ENCODE results near the gene DOCK7. TPM values are rescaled to one million over a fixed set of nuclear protein-coding genes. Genes with fewer than 3 reads are reported as not detected.

Gene DOCK7
- total RNA-seq, 1 donor from 2014 or later, result 17.8 TPM

- Mint-ChIP-seq H3K27ac (no peak overlapping the region), H3K4me3 (no peak overlapping the region), H3K36me3 (ENCODE audit: low read depth) (peaks cover 14% of the 10 kb centered on the region), H3K4me1 (no peaks in the 10 kb centered on the region), H3K9me3 (peaks cover 16% of the 10 kb centered on the region), H3K27me3 (no peaks in the 10 kb centered on the region)
- intact Hi-C loops (cut with micrococcal nuclease), result no loop called here
- DNase-seq, result no peak
Measured at GRCh38 chr1:62467092-62467491, 221.1 kb downstream of the DOCK7 start.

DNA sequence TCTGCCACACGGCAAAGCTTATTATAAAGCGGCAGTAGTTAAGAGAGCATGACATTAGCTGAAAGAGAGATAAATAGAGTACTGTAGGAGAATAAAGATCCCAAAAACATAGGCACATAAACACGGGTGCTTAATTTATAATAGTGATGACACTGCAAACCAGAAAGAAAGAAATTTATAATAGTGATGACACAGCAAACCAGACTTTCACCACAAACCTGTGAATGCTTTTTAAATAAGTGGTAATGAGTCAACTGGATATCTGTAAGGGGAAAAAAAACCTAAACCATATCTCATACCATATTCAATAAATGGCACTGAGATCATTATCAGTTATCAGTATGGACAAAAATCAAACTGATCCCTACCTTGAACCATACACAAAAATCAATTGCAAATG, 225.8 kb downstream of the DOCK7 start:
- peaks cover 3% of the 10 kb centered on the region for H3K9me3 Mint-ChIP-seq
- peaks cover 8% of the 10 kb centered on the region for H3K36me3 Mint-ChIP-seq (ENCODE audit: low read depth)
- H3K4me1 Mint-ChIP-seq, result no peaks in the 10 kb centered on the region
- no peak overlapping the region for H3K4me3 Mint-ChIP-seq
- H3K27me3 Mint-ChIP-seq, result no peaks in the 10 kb centered on the region
- DNase-seq, result no peak
- intact Hi-C loops (cut with micrococcal nuclease), result no loop called here
- no peak overlapping the region for H3K27ac Mint-ChIP-seq

GRCh38 chr1:62457955-62458354, 230.2 kb downstream of the DOCK7 start:
- Mint-ChIP-seq H3K27ac (no peak overlapping the region), H3K4me3 (no peak overlapping the region), H3K4me1 (no peaks in the 10 kb centered on the region), H3K36me3 (ENCODE audit: low read depth) (peaks cover 12% of the 10 kb centered on the region), H3K27me3 (no peaks in the 10 kb centered on the region), H3K9me3 (no peaks in the 10 kb centered on the region)
- intact Hi-C loops (cut with micrococcal nuclease), result no loop called here
- DNase-seq, result no peak

DNA sequence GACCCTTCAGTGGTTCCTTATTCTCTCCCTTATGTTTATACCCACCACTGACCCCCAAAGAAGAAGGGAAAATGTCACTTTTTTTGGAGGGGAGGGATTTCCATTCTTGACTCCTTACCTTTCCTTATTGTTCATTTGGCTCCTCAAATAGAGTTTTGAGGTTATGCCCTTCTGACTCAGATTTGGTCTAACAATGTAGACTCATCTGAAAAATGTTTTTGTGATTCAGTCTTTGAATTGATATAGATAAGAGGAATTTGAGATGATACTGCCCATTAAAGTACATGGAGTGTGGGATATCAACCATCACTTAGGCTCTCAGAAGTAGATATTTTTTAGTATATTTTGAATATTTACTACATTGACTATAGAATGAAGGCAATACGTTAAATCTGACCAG, 235.2 kb downstream of the DOCK7 start:
- intact Hi-C loops (cut with micrococcal nuclease), result no loop called here
- Mint-ChIP-seq H3K36me3 (ENCODE audit: low read depth) (peaks cover 44% of the 10 kb centered on the region), H3K9me3 (no peaks in the 10 kb centered on the region), H3K4me1 (peaks cover 9% of the 10 kb centered on the region), H3K27ac (no peak overlapping the region), H3K4me3 (no peak overlapping the region), H3K27me3 (no peaks in the 10 kb centered on the region)
- DNase-seq, result no peak

DNA sequence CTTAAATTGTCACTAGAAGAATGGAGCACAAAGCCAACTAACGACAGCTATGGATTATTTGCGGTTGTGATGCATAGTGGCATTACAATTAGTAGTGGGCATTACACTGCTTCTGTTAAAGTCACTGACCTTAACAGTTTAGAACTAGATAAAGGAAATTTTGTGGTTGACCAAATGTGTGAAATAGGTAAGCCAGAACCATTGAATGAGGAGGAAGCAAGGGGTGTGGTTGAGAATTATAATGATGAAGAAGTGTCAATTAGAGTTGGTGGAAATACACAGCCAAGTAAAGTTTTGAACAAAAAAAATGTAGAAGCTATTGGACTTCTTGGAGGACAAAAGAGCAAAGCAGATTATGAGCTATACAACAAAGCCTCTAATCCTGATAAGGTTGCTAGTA, 237.9 kb downstream of the DOCK7 start:
- H3K4me3 Mint-ChIP-seq, result no peak overlapping the region
- DNase-seq, result no peak
- peaks cover 62% of the 10 kb centered on the region for H3K36me3 Mint-ChIP-seq (ENCODE audit: low read depth)
- H3K4me1 Mint-ChIP-seq, result peaks cover 10% of the 10 kb centered on the region
- intact Hi-C loops (cut with micrococcal nuclease), result no loop called here
- H3K9me3 Mint-ChIP-seq, result no peaks in the 10 kb centered on the region
- no peaks in the 10 kb centered on the region for H3K27me3 Mint-ChIP-seq
- no peak overlapping the region for H3K27ac Mint-ChIP-seq

DNA sequence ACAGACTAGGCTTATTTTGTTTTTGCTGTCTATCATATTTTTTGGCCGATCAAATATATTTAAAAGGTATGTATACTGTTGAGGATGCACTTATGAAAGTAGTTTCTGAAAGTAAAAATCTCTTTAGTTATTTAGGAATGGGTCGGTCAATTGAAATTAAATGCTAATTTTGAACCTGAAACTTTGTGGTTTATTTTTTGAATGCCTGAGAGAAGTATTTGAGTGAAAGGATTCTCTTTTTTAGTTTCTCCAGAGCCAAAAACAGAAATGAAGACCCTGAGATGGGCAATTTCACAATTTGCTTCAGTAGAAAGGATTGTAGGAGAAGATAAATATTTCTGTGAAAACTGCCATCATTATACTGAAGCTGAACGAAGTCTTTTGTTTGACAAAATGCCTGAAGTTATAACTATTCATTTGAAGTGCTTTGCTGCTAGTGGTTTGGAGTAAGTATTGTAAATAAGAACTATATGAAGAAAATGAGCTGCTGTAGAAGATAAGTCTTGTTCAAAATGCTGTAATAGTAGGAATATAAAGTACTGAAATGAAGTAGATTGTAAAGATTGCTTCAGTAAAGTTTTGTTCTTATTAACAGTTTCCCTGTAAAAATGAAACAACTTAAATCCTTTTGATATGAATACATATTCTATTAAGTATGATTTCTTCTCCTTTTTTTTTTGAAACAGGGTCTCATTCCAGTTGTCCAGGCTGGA, 239.8 kb downstream of the DOCK7 start:
- no peak for DNase-seq
- Mint-ChIP-seq H3K4me3 (no peak overlapping the region), H3K4me1 (peaks cover 18% of the 10 kb centered on the region), H3K27ac (peak overlapping the region; percentile 4), H3K9me3 (no peaks in the 10 kb centered on the region), H3K36me3 (ENCODE audit: low read depth) (peaks cover 64% of the 10 kb centered on the region), H3K27me3 (no peaks in the 10 kb centered on the region)
- intact Hi-C loops (cut with micrococcal nuclease), result no loop called here

- peaks cover 31% of the 10 kb centered on the region for H3K4me1 Mint-ChIP-seq
- H3K27ac Mint-ChIP-seq, result no peak overlapping the region
- no peak for DNase-seq
- peaks cover 69% of the 10 kb centered on the region for H3K36me3 Mint-ChIP-seq (ENCODE audit: low read depth)
- intact Hi-C loops (cut with micrococcal nuclease), result no loop called here
- H3K9me3 Mint-ChIP-seq, result no peaks in the 10 kb centered on the region
- no peak overlapping the region for H3K4me3 Mint-ChIP-seq
- no peaks in the 10 kb centered on the region for H3K27me3 Mint-ChIP-seq
Measured at GRCh38 chr1:62444701-62445100, 243.5 kb downstream of the DOCK7 start.

GRCh38 chr1:62439652-62440371, 248.4 kb downstream of the DOCK7 start:
- intact Hi-C loops (cut with micrococcal nuclease), result loop anchor here (2.0 to 10.0 kb wide), 5 partner anchors 698 to 1365 kb away; partner anchors contain the start of genes ALG6, EFCAB7, ITGB3BP and PATJ
- H3K9me3 Mint-ChIP-seq, result no peaks in the 10 kb centered on the region
- peak overlapping the region; percentile 89 for H3K4me3 Mint-ChIP-seq
- no peaks in the 10 kb centered on the region for H3K27me3 Mint-ChIP-seq
- H3K4me1 Mint-ChIP-seq, result peaks cover 36% of the 10 kb centered on the region
- no peak for DNase-seq
- H3K36me3 Mint-ChIP-seq (ENCODE audit: low read depth), result peaks cover 37% of the 10 kb centered on the region
- peak overlapping the region; percentile 65 for H3K27ac Mint-ChIP-seq

DNA sequence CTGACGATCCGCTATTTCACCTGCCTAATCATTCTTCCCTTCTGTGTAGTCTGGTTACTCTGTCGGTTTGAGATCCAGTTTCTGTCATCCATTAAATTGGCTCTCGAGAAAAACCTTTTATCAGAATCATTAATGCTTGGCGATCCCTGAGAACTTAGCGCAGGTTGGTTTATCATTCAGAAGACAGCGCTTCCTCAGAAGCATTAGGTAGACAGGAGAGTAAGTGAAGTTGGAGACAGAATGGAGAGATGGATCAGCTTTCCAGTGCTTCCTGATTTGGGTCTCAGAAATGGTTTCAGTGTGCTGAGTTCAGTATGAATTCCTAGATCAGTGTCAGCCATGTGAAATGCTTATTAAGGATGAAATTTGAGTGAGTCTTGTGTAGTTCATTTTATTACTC, 250.0 kb downstream of the DOCK7 start:
- Mint-ChIP-seq H3K9me3 (no peaks in the 10 kb centered on the region), H3K27ac (peak overlapping the region; percentile 88), H3K4me3 (peak overlapping the region; percentile 89), H3K27me3 (no peaks in the 10 kb centered on the region), H3K36me3 (ENCODE audit: low read depth) (peaks cover 28% of the 10 kb centered on the region), H3K4me1 (peaks cover 30% of the 10 kb centered on the region)
- peak; percentile 62 for DNase-seq
- intact Hi-C loops (cut with micrococcal nuclease), result loop anchor here (2.0 to 10.0 kb wide), 5 partner anchors 696 to 1363 kb away; partner anchors contain the start of genes ALG6, EFCAB7, ITGB3BP and PATJ

- H3K4me1 Mint-ChIP-seq, result peaks cover 30% of the 10 kb centered on the region
Measured at GRCh38 chr1:62437273-62437940, 250.8 kb downstream of the DOCK7 start.

GRCh38 chr1:62436466-62437272, 251.5 kb downstream of the DOCK7 start, which contains the start of gene USP1:
TSS of gene USP1 (plus strand) at chr1:62437049. CDS start at chr1:62439868, 2,819 bp downstream.
- Mint-ChIP-seq H3K36me3 (ENCODE audit: low read depth) (peaks cover 22% of the 10 kb centered on the region), H3K9me3 (no peaks in the 10 kb centered on the region), H3K4me1 (peaks cover 26% of the 10 kb centered on the region), H3K27me3 (no peaks in the 10 kb centered on the region), H3K27ac (peak within 1 kb of the TSS; percentile 95), H3K4me3 (peak within 1 kb of the TSS; percentile 89)
- DNase-seq, result peak; percentile 99
- intact Hi-C loops (cut with micrococcal nuclease), result loop anchor here (1.0 to 10.0 kb wide), 6 partner anchors 253 to 1362 kb away; partner anchors contain the start of genes ALG6, ATG4C, PATJ and TM2D1

More at GRCh38 chr1:62437273-62437940, 250.8 kb downstream of the DOCK7 start:
- peak overlapping the region; percentile 89 for H3K4me3 Mint-ChIP-seq
- H3K36me3 Mint-ChIP-seq (ENCODE audit: low read depth), result peaks cover 24% of the 10 kb centered on the region
- H3K9me3 Mint-ChIP-seq, result no peaks in the 10 kb centered on the region
- peak overlapping the region; percentile 95 for H3K27ac Mint-ChIP-seq
- H3K27me3 Mint-ChIP-seq, result no peaks in the 10 kb centered on the region
- intact Hi-C loops (cut with micrococcal nuclease), result loop anchor here (5.0 to 10.0 kb wide), 4 partner anchors 695 to 1363 kb away; partner anchors contain the start of genes ALG6, PATJ and TM2D1
- no peak for DNase-seq

DNA sequence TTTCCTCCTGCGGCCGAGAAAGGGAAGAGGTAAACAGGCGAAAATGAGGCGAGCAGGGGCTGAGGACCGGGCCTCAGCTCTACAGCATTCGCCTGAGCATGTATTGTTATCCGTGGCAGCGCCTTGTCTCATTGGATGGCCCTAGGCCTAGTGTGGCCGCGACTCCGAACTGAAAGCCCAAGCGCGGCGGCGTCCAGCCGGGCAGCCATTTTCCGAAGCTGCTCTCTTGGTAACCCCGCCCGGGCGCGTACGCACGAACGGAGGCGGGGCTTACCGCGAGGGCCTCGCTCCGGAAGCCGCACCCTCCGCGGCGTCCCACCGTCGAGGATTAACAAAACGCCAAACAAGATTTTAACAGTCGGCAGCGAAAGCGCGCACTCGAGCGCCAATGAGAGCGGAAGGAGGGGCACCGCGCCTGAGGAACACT, 252.1 kb downstream of the DOCK7 start:
- Mint-ChIP-seq H3K36me3 (ENCODE audit: low read depth) (peaks cover 16% of the 10 kb centered on the region), H3K27ac (peak overlapping the region; percentile 95), H3K27me3 (peaks cover 4% of the 10 kb centered on the region), H3K9me3 (no peaks in the 10 kb centered on the region), H3K4me1 (peaks cover 22% of the 10 kb centered on the region), H3K4me3 (peak overlapping the region; percentile 89)
- intact Hi-C loops (cut with micrococcal nuclease), result loop anchor here (1.0 to 10.0 kb wide), 6 partner anchors 253 to 1361 kb away; partner anchors contain the start of genes ALG6, ATG4C, PATJ and TM2D1
- peak; percentile 99 for DNase-seq
